GM20000 (cell line): ENCODE data around the gene PDK4.

ENCODE experiments used
- DNase-seq: peaks from one replicate; pipeline ENCODE4 v3.0.0; 2012; ENCODE audit warnings: low spot score
- TF ChIP-seq, protein P1 (sequence below): IDR thresholded peaks from 2 replicates; pipeline ENCODE4 v1.5.1; 2012; ENCODE audit warnings: mild to moderate bottlenecking, control low read depth; ENCODE audit errors: extremely low read depth, missing control alignments

Gene PDK4

DNA sequence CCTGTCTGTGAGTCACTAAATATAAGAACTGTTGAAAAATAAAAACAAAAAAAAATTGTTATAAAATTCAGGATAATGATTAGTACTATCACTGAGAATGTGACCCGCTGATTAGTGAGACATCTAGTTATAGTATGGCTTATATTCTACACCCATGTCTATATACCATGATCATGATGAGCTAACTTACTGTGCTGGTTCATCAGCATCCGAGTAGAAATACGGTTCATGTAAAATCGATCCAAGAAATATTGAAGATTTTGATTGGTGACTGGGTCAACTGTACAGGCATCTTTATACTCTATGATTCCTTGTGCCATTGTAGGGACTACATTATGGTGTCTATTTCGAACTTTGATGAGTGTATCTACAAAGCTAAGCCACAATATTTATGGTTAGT is 3.7 kb downstream of the PDK4 start:
- TF ChIP-seq, protein P1, sequence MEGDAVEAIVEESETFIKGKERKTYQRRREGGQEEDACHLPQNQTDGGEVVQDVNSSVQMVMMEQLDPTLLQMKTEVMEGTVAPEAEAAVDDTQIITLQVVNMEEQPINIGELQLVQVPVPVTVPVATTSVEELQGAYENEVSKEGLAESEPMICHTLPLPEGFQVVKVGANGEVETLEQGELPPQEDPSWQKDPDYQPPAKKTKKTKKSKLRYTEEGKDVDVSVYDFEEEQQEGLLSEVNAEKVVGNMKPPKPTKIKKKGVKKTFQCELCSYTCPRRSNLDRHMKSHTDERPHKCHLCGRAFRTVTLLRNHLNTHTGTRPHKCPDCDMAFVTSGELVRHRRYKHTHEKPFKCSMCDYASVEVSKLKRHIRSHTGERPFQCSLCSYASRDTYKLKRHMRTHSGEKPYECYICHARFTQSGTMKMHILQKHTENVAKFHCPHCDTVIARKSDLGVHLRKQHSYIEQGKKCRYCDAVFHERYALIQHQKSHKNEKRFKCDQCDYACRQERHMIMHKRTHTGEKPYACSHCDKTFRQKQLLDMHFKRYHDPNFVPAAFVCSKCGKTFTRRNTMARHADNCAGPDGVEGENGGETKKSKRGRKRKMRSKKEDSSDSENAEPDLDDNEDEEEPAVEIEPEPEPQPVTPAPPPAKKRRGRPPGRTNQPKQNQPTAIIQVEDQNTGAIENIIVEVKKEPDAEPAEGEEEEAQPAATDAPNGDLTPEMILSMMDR: no peak
- DNase-seq: no peak

DNA sequence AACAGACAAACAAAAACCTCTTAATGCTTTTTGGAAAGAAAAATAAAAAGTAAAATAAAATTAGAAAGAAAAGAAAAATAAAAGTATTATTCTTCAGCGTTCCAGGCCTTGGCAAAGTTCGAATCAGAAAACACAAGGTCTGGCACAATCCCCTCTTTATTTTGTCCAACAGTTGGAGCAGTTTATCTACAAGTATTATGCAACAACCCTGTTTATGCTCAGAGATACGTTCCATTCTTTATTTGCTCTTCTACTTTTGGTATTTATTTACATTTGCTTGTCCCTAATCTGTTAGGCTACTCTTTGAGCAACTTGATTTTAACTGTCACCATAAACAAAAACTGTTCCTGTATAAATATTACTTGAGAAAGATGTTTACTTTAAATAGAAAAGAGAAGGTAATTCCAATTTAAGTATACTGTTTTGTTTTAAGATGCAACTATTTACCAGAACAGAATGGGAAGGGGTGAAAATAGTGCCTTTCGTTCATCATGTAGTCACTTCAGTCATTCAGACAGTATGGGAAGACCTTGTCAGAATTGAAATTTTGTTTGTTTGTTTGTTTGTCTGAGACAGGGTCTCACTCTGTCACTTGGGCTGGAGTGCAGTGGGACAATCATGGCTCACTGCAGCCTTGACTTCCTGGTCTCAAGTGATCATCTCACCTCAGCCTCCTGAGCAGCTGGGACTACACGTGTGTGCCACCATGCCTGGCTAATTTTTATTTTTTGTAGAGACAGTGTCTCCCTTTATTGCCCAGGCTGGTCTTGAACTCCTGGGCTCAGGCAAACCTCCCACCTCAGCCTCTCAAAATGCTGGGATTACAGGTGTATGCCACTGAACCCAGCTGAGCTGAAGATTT is 5.7 kb downstream of the PDK4 start:
- TF ChIP-seq, protein P1: no peak

DNA sequence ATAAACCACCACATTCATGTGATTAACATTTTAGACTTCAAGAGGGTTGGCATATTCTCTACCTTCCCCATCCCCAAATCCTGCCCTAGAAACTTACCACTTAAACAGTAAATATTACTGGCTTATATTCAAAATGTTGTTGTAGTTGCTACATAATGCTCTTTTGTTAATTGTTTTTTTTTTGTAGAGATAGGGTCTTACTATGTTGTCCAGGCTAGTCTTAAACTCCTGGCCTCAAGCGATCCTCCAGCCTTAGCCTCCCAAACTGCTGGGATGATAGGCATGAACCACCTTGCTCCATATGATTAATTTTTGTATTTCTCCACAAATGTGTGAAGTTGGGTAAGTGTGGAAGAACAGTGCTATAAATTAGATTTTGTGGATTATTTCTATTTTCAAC is 6.5 kb downstream of the PDK4 start:
- TF ChIP-seq, protein P1: no peak
- no peak for DNase-seq

More for the DNA sequence above, 5.7 kb downstream of the PDK4 start:
- DNase-seq: no peak

DNA sequence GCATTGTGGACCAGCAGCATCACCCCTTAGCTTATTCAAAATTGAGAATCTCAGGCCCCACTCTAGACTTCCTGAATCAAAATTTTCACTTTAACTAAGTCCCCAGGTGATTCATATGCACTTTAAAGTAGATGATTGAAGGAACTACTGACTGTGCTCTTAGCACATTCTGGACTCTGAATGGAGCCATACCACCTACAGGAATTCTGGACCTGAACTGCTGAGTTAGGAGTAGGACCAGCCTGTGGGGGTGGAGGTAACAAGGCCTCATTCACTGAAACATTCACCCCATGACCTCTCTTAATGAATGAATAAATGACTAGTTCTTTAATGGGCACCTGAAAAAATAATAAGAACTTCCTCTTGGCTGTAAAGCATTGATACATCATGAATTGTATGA is 7.3 kb downstream of the PDK4 start:
- DNase-seq: no peak
- TF ChIP-seq, protein P1: no peak

DNA sequence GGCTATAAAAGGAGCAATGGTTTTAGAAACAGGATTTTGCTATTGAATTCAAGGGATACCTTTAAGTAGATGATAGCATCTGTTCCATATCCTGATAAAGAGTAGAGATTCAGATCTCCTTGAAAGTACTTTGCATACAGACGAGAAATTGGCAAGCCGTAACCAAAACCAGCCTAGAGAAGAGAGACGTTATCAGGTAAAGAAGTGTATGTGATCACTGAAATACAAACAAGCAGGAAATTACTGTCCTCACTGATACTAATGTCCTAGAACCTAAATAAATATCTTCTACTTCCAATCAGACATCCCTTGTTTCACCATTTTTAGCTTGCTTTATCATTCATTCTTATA is 9.4 kb downstream of the PDK4 start:
- no peak for DNase-seq
- TF ChIP-seq, protein P1: no peak

DNA sequence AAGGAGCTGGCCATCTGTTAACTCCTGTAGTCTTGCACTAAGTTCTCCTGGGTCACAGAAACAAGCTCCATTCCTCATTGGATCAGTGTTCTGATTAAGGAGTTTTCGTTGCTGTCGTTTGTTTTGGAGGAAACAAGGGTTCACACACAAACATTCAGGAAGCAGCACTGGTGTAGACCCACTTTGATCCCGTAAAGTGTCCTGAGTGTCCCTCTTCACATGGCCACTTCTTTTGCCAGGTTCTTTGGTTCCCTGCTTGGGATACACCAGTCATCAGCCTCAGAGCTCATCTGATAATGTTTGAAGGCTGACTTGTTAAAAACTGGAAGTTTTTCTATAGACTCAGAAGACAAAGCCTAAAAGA is 10.9 kb downstream of the PDK4 start:
- DNase-seq: no peak
- TF ChIP-seq, protein P1: no peak

DNA sequence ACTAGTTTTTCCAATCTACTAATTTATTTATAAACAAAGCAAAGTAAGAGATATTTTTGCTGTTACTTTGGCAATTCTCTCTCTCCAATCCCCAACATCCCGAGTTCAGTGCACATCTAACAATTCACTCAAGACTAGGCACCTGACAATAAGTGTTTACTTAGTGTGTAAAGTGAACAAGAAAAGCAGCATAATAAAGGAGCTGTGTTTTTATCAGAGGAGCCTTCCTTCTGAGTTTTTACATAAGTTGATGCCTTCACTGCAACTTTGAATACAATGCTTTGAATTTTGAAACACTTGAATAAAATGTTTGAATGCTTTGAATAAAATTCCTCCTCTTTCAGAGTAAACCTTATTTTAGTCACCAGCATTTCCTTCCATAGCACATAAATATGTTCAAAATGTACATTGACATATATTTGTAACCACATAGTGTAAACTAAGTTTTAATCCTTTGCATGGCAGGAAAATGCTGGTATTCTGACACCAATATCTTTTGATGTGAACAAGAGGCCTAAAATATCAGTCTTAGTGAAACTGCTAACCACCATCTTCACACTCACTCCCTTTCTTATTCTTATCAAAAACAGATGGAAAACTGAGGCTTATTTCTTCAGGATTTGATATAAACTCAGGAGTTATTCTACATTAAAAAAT is 11.4 kb downstream of the PDK4 start:
- DNase-seq: no peak
- TF ChIP-seq, protein P1: no peak
